Breast epithelium (tissue), 4 donors: ENCODE results near the gene SYCP1. TPM values are rescaled to one million over a fixed set of nuclear protein-coding genes. Genes with fewer than 3 reads are reported as not detected.

ENCODE experiments used
- DNase-seq, 2 donors: peaks; one replicate each; pipeline ENCODE4 v3.0.0-alpha.2; 2019; ENCODE audit warnings: low spot score in 2 of 2
- H3K27ac ChIP-seq, 2 donors: fragments of 200-600 bp; sonication (generic) in 1 of 2; one replicate each; pipeline ENCODE4 v1.5.1; 2016 to 2019; ENCODE audit warnings: mild to moderate bottlenecking in 1 of 2
- H3K27me3 ChIP-seq, 2 donors: fragments of 200-600 bp; sonication (generic) in 1 of 2; one replicate each; pipeline versions ENCODE4 v1.5.1 to v1.6.0; 2017 to 2019; ENCODE audit warnings: control low read depth in 1 of 2, mild to moderate bottlenecking in 1 of 2
- H3K36me3 ChIP-seq: fragments of 200-600 bp; one replicate; pipeline ENCODE4 v1.5.1; 2019
- H3K4me1 ChIP-seq, 2 donors: fragments of 200-600 bp; sonication (generic); one replicate each; pipeline ENCODE4 v1.5.1; 2016 to 2019; ENCODE audit warnings: control low read depth in 1 of 2
- H3K4me3 ChIP-seq, 3 donors: fragments of 200-600 bp; sonication (generic); 1 replicate in 2 of 3; 2 replicates in 1 of 3; pipeline ENCODE4 v1.5.1; 2016 to 2019; ENCODE audit warnings: mild to moderate bottlenecking in 3 of 3, moderate library complexity in 2 of 3
- H3K9me3 ChIP-seq, 2 donors: fragments of 200-600 bp; sonication (generic) in 1 of 2; one replicate each; pipeline ENCODE4 v1.5.1; 2016 to 2019; ENCODE audit warnings: control low read depth in 1 of 2
- POLR2A ChIP-seq: fragments of 450-650 bp; IDR thresholded peaks from one replicate; pipeline ENCODE4 v1.6.1; 2016; ENCODE audit warnings: antibody characterized with exemption, mild to moderate bottlenecking, moderate library complexity
- POLR2AphosphoS5 ChIP-seq, 3 donors: sonication (generic); formaldehyde crosslinking; IDR thresholded peaks; one replicate each; pipeline ENCODE4 v1.6.1; 2017; ENCODE audit warnings: antibody characterized with exemption in 3 of 3
- intact Hi-C: fragments of 100-400 bp; cut with DNase I; formaldehyde crosslinking; loops from one replicate; pipeline ENCODE4 v1.15.1; 2023; ENCODE audit warnings: low total_unique reads
- total RNA-seq, 3 donors: library from RNA; depleted of rRNA; stranded (reverse); fragments of >200 nt; gene quantifications; one replicate each; pipeline ENCODE4 v1.1.0, GENCODE V29; 2016
- TF ChIP-seq, protein P1 (sequence below), 3 donors: fragments of 450-650 bp; IDR thresholded peaks; one replicate each; pipeline ENCODE4 v1.5.1; 2016 to 2017; ENCODE audit warnings: antibody characterized with exemption in 3 of 3, mild to moderate bottlenecking in 3 of 3, moderate library complexity in 3 of 3

Gene SYCP1
- total RNA-seq, 3 donors from 2014 or later, result 0.16 TPM; not detected in 2

DNA sequence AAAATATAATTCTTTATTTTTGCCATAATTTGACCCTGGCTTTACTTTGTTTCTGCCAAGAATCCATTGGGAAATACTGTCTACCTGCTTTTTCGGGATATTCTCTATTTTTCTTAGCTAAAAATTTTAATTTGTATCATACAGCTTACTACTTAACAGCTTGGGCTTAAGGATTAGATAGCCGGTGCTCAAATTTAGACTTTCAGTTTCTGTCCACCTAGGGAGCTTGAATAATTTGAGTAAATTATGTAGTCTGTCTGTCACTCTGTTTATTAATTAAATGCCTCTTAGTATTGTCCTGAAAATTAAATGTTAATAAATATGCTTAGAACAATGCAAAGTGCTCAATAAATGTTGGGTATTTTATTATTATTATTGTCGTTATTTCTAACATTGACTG lies 6.7 kb downstream of the SYCP1 start:
- no peak for TF ChIP-seq POLR2A
- TF ChIP-seq, protein P1, sequence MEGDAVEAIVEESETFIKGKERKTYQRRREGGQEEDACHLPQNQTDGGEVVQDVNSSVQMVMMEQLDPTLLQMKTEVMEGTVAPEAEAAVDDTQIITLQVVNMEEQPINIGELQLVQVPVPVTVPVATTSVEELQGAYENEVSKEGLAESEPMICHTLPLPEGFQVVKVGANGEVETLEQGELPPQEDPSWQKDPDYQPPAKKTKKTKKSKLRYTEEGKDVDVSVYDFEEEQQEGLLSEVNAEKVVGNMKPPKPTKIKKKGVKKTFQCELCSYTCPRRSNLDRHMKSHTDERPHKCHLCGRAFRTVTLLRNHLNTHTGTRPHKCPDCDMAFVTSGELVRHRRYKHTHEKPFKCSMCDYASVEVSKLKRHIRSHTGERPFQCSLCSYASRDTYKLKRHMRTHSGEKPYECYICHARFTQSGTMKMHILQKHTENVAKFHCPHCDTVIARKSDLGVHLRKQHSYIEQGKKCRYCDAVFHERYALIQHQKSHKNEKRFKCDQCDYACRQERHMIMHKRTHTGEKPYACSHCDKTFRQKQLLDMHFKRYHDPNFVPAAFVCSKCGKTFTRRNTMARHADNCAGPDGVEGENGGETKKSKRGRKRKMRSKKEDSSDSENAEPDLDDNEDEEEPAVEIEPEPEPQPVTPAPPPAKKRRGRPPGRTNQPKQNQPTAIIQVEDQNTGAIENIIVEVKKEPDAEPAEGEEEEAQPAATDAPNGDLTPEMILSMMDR (IDR thresholded peaks at IDR 0.05), result no peak
- no peak for TF ChIP-seq POLR2AphosphoS5 (IDR thresholded peaks at IDR 0.05)
- no peaks in the 10 kb centered on the region for H3K36me3 ChIP-seq
- no peaks in the 10 kb centered on the region for H3K4me1 ChIP-seq
- no peak for DNase-seq
- intact Hi-C loops, result no loop called here
- H3K27me3 ChIP-seq, result no peaks in the 10 kb centered on the region
- H3K4me3 ChIP-seq, result no peak overlapping the region
- no peaks in the 10 kb centered on the region for H3K9me3 ChIP-seq
- no peak overlapping the region for H3K27ac ChIP-seq

GRCh38 chr1:114892194-114892918 lies 37.7 kb downstream of the SYCP1 start:
- H3K36me3 ChIP-seq, result no peaks in the 10 kb centered on the region
- no peak overlapping the region for H3K27ac ChIP-seq
- H3K4me1 ChIP-seq, result no peaks in the 10 kb centered on the region
- TF ChIP-seq, protein P1 (IDR thresholded peaks at IDR 0.05), result no peak
- no peak for TF ChIP-seq POLR2A
- no peak for TF ChIP-seq POLR2AphosphoS5 (IDR thresholded peaks at IDR 0.05)
- DNase-seq, result no peak
- no peaks in the 10 kb centered on the region for H3K27me3 ChIP-seq
- H3K4me3 ChIP-seq, result no peak overlapping the region
- H3K9me3 ChIP-seq, result no peaks in the 10 kb centered on the region
- intact Hi-C loops, result no loop called here

DNA sequence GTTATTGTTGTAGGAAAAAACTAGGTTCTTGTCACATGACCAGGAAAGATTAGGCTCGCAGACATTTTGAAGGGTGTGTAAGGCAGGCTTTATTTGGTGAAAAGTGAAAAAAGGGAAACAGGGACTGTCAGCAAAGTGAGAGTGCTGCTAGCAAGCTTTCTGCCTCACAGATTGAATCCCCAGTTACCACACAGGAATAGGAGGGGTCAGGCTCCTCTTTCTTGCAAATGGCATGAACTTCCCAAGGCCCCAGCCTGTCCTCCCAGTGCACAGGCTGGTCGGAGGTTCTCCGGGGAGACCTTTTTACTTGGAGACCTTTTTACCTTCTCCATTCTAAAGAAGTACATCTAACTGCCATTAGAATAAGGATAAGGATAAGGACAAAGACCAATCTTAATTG lies 42.1 kb downstream of the SYCP1 start:
- H3K27ac ChIP-seq, result no peak overlapping the region
- no peak for TF ChIP-seq POLR2A
- no peak for TF ChIP-seq POLR2AphosphoS5 (IDR thresholded peaks at IDR 0.05)
- TF ChIP-seq, protein P1 (IDR thresholded peaks at IDR 0.05), result no peak
- H3K9me3 ChIP-seq, result no peaks in the 10 kb centered on the region
- H3K27me3 ChIP-seq, result no peaks in the 10 kb centered on the region
- H3K4me3 ChIP-seq, result no peak overlapping the region
- no peaks in the 10 kb centered on the region for H3K36me3 ChIP-seq
- no peaks in the 10 kb centered on the region for H3K4me1 ChIP-seq
- intact Hi-C loops, result no loop called here
- no peak for DNase-seq

GRCh38 chr1:114901814-114902213 lies 47.2 kb downstream of the SYCP1 start:
- no peaks in the 10 kb centered on the region for H3K4me1 ChIP-seq
- H3K27me3 ChIP-seq, result no peaks in the 10 kb centered on the region
- DNase-seq, result no peak
- TF ChIP-seq POLR2AphosphoS5 (IDR thresholded peaks at IDR 0.05) (no peak), POLR2A (no peak)
- TF ChIP-seq, protein P1 (IDR thresholded peaks at IDR 0.05), result no peak
- no peak overlapping the region for H3K4me3 ChIP-seq
- H3K36me3 ChIP-seq, result no peaks in the 10 kb centered on the region
- H3K27ac ChIP-seq, result no peak overlapping the region
- intact Hi-C loops, result no loop called here
- no peaks in the 10 kb centered on the region for H3K9me3 ChIP-seq

- intact Hi-C loops, result no loop called here
- H3K4me3 ChIP-seq, result no peak overlapping the region
- DNase-seq, result no peak
- H3K9me3 ChIP-seq, result no peaks in the 10 kb centered on the region
- no peaks in the 10 kb centered on the region for H3K27me3 ChIP-seq
- no peak overlapping the region for H3K27ac ChIP-seq
- TF ChIP-seq, protein P1 (IDR thresholded peaks at IDR 0.05), result no peak
- no peak for TF ChIP-seq POLR2A
- TF ChIP-seq POLR2AphosphoS5 (IDR thresholded peaks at IDR 0.05), result no peak
- no peaks in the 10 kb centered on the region for H3K4me1 ChIP-seq
- no peaks in the 10 kb centered on the region for H3K36me3 ChIP-seq
These were observed 47.7 kb downstream of the SYCP1 start for GRCh38 chr1:114902343-114902742.
